Fibroblast of lung (primary cell): ENCODE data around the gene ZNF277. TPM values are rescaled to one million over a fixed set of nuclear protein-coding genes. Genes with fewer than 3 reads are reported as not detected.

Experiments used
- DNase-seq, 2 donors: peaks; one replicate each; pipeline versions ENCODE4 v3.0.0 to v3.0.0-alpha.2; 2010; ENCODE audit warnings: low read depth in 2 of 2
- H2AFZ ChIP-seq: 2 replicates; pipeline ENCODE4 v1.5.1; 2012; ENCODE audit warnings: low read length, control low read depth, inconsistent platforms
- H3K27ac ChIP-seq: 2 replicates; pipeline ENCODE4 v1.5.1; 2011; ENCODE audit warnings: low read length, control low read depth; ENCODE audit not compliant: insufficient read depth
- H3K27me3 ChIP-seq: 2 replicates; pipeline ENCODE4 v1.5.1; 2011; ENCODE audit warnings: mild to moderate bottlenecking, low read length; ENCODE audit not compliant: control insufficient read depth, insufficient read depth
- H3K36me3 ChIP-seq: 2 replicates; pipeline ENCODE4 v1.5.1; 2011; ENCODE audit warnings: low read length; ENCODE audit not compliant: control insufficient read depth, insufficient read depth
- H3K4me1 ChIP-seq: 2 replicates; pipeline ENCODE4 v1.5.1; 2011; ENCODE audit warnings: low read length; ENCODE audit not compliant: control insufficient read depth, insufficient read depth; ENCODE audit errors: extremely low read depth
- H3K4me2 ChIP-seq: 2 replicates; pipeline ENCODE4 v1.5.1; 2011; ENCODE audit warnings: low read length, control low read depth; ENCODE audit not compliant: insufficient read depth; ENCODE audit errors: extremely low read depth
- H3K4me3 ChIP-seq, 4 experiments: fragments of 200-600 bp in 1 of 4; sonication (generic) in 1 of 4; replicated peaks in 1 of 4; 2 replicates each; pipeline ENCODE4 v1.5.1; 2011 to 2016; ENCODE audit warnings: low read length in 4 of 4, low read depth in 3 of 4, mild to moderate bottlenecking in 3 of 4, control low read depth in 2 of 4, inconsistent platforms in 1 of 4, mixed read lengths in 1 of 4; ENCODE audit not compliant: insufficient read depth in 1 of 4; ENCODE audit errors: control extremely low read depth in 1 of 4
- H3K79me2 ChIP-seq: 2 replicates; pipeline ENCODE4 v1.5.1; 2012; ENCODE audit warnings: mild to moderate bottlenecking, low read length, inconsistent platforms; ENCODE audit not compliant: control insufficient read depth, insufficient read depth
- H3K9ac ChIP-seq: 2 replicates; pipeline ENCODE4 v1.5.1; 2011; ENCODE audit warnings: mild to moderate bottlenecking, low read length, control low read depth; ENCODE audit not compliant: insufficient read depth
- H3K9me3 ChIP-seq: 2 replicates; pipeline ENCODE4 v1.5.1; 2012; ENCODE audit warnings: low read depth, low read length; ENCODE audit not compliant: control insufficient read depth, insufficient read depth
- H4K20me1 ChIP-seq: 2 replicates; pipeline ENCODE4 v1.5.1; 2011; ENCODE audit warnings: low read length; ENCODE audit not compliant: control insufficient read depth, insufficient read depth; ENCODE audit errors: extremely low read depth
- EZH2 ChIP-seq: IDR thresholded peaks from 2 replicates; pipeline ENCODE4 v1.5.1; 2012; ENCODE audit warnings: low read length, control low read depth, mild to moderate bottlenecking; ENCODE audit errors: missing control alignments
- polyA plus RNA-seq, 2 donors: library from polyadenylated mRNA; depleted of rRNA in 1 of 2; stranded (reverse) in 1 of 2; unstranded in 1 of 2; fragments of >200 nt; gene quantifications; 2 replicates each; pipeline ENCODE4 v1.2.1, GENCODE V29; 2011 to 2012; ENCODE audit warnings: missing spikeins in 1 of 2
- total RNA-seq: library from RNA; depleted of rRNA; stranded (reverse); fragments of >200 nt; gene quantifications from 2 replicates; pipeline ENCODE4 v1.2.1, GENCODE V29; 2014
- TF ChIP-seq, protein P1 (sequence below), 2 donors: IDR thresholded peaks in 1 of 2; conservative IDR thresholded peaks in 1 of 2; 1 replicate in 1 of 2; 2 replicates in 1 of 2; pipeline ENCODE4 v1.5.1; 2011 to 2012; ENCODE audit warnings: low read length in 2 of 2, control low read depth in 1 of 2, inconsistent platforms in 1 of 2, low read depth in 1 of 2, mild to moderate bottlenecking in 1 of 2

The ZNF277 gene
- total and polyA plus RNA-seq, 2 donors (not counting 1 experiment from before 2014, with no cell fraction given) = 23.1 to 66.6 TPM

DNA sequence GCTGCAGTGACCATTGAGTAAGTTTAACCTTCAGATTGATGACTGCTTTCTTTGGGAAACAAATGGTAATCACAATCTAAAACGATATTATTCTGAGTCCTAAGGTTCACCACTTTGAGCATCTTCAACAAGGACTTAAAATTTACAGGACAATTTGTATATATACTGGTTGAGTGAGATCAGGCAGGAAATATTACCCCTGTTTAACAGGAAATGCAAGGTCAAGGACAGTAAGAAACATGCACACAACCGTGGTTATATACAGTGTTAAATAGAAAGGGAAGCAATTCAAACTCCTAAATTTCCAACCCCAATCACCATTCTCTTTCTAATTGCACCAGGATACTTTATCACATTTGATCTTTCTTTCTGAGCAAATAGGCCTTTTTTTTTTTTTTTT lies 96.1 kb downstream of the ZNF277 start:
- DNase-seq = no peak
- TF ChIP-seq, protein P1, sequence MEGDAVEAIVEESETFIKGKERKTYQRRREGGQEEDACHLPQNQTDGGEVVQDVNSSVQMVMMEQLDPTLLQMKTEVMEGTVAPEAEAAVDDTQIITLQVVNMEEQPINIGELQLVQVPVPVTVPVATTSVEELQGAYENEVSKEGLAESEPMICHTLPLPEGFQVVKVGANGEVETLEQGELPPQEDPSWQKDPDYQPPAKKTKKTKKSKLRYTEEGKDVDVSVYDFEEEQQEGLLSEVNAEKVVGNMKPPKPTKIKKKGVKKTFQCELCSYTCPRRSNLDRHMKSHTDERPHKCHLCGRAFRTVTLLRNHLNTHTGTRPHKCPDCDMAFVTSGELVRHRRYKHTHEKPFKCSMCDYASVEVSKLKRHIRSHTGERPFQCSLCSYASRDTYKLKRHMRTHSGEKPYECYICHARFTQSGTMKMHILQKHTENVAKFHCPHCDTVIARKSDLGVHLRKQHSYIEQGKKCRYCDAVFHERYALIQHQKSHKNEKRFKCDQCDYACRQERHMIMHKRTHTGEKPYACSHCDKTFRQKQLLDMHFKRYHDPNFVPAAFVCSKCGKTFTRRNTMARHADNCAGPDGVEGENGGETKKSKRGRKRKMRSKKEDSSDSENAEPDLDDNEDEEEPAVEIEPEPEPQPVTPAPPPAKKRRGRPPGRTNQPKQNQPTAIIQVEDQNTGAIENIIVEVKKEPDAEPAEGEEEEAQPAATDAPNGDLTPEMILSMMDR (conservative IDR thresholded peaks at IDR 0.05 in 1 of 2, IDR thresholded peaks at IDR 0.05 in 1 of 2; ENCODE audit: low read depth in 1 of 2, low read length in 2 of 2) = no peak
- Histone ChIP-seq H3K9ac (no peak overlapping the region), H4K20me1 (no peaks in the 10 kb centered on the region), H3K4me1 (no peaks in the 10 kb centered on the region), H3K4me2 (no peak overlapping the region), H3K79me2 (no peaks in the 10 kb centered on the region), H3K27ac (no peak overlapping the region), H3K36me3 (no peaks in the 10 kb centered on the region), H3K4me3 (no peak overlapping the region), H2AFZ (no peak overlapping the region), H3K27me3 (no peaks in the 10 kb centered on the region), H3K9me3 (no peaks in the 10 kb centered on the region)

GRCh38 chr7:112306903-112307302 lies 100.4 kb downstream of the ZNF277 start:
- H3K36me3 ChIP-seq = no peaks in the 10 kb centered on the region
- no peaks in the 10 kb centered on the region for H3K79me2 ChIP-seq
- TF ChIP-seq, protein P1 (conservative IDR thresholded peaks at IDR 0.05 in 1 of 2, IDR thresholded peaks at IDR 0.05 in 1 of 2; ENCODE audit: low read depth in 1 of 2, low read length in 2 of 2) = no peak
- no peak for TF ChIP-seq EZH2
- H4K20me1 ChIP-seq = no peaks in the 10 kb centered on the region
- H3K4me3 ChIP-seq = no peak overlapping the region
- H3K4me2 ChIP-seq = no peak overlapping the region
- no peak for DNase-seq
- H2AFZ ChIP-seq = no peak overlapping the region
- no peaks in the 10 kb centered on the region for H3K9me3 ChIP-seq
- no peaks in the 10 kb centered on the region for H3K27me3 ChIP-seq
- H3K4me1 ChIP-seq = no peaks in the 10 kb centered on the region
- no peak overlapping the region for H3K27ac ChIP-seq
- H3K9ac ChIP-seq = no peak overlapping the region

DNA sequence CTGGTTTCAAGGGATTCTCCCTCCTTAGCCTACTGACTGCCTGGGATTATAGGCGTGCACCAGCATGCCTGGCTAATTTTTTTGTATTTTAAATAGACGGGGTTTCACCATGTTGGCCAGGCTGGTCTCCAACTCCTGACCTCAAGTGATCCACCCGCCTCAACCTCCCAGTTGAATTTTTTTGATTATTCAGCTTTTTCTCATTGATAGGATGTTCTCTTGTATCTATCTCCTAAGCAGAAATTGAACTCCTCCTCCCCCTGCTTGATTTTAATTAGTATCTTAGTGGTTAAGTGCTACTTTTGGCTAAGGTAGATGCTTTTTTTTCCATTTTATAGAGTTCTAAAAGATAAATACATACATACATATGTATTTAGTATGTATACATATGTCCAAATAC lies 101.0 kb downstream of the ZNF277 start:
- H3K27ac ChIP-seq = no peak overlapping the region
- TF ChIP-seq, protein P1 (conservative IDR thresholded peaks at IDR 0.05 in 1 of 2, IDR thresholded peaks at IDR 0.05 in 1 of 2; ENCODE audit: low read depth in 1 of 2, low read length in 2 of 2) = no peak
- H3K4me3 ChIP-seq = no peak overlapping the region
- H3K9me3 ChIP-seq = no peaks in the 10 kb centered on the region
- no peak overlapping the region for H2AFZ ChIP-seq
- H3K36me3 ChIP-seq = no peaks in the 10 kb centered on the region
- H3K4me2 ChIP-seq = no peak overlapping the region
- H3K27me3 ChIP-seq = no peaks in the 10 kb centered on the region
- H4K20me1 ChIP-seq = no peaks in the 10 kb centered on the region
- DNase-seq = no peak
- no peak overlapping the region for H3K9ac ChIP-seq
- no peaks in the 10 kb centered on the region for H3K79me2 ChIP-seq
- no peaks in the 10 kb centered on the region for H3K4me1 ChIP-seq
